ENCODE data around the gene AMOTL2.

DNA sequence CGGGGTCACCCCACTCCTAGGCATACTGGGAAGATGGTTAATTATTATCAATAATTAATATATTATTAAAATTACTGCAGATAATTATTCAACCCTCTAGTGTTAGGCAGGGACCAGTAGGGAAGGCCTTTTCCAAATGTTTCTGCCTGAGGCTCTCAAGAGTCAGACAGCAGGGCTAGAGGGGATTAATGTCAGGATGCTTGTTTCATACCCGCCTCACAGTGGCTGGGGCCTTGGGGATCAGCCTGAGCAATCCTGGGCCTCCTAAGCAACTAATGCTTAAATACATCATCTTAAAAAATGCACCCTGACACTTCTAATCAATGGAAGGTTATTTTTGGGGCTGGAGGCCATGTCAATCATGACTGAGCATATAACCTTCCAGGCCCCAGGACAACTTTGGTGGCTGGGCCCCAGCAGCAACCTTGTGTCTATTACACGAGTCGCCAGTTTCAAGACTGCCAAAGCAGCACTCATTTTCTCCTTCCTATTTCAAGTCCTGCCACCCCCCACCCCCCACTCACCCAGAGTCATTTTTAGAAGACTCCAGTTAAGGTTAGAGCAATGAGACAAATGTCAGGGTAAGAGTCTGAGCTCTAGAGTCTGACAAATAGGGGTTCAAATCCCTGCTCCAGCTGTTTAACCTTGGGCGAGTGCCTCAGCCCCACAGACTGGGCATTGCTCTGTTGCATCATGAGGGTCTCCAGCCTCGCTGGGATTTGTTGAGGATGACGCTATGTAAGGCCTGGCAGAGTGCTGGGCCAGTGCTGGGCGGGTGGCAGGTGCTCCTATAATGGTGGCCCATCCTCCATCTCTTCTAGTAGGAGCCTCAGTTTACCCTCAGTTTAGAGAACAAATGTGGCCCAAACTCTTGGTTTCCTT, 6.1 kb downstream of the AMOTL2 start:
- TF ChIP-seq CEBPB (IDR thresholded peaks at IDR 0.05): no peak
- TF ChIP-seq EP300 (IDR thresholded peaks at IDR 0.05; ENCODE audit: borderline replicate concordance): no peak
- TF ChIP-seq, protein P1, sequence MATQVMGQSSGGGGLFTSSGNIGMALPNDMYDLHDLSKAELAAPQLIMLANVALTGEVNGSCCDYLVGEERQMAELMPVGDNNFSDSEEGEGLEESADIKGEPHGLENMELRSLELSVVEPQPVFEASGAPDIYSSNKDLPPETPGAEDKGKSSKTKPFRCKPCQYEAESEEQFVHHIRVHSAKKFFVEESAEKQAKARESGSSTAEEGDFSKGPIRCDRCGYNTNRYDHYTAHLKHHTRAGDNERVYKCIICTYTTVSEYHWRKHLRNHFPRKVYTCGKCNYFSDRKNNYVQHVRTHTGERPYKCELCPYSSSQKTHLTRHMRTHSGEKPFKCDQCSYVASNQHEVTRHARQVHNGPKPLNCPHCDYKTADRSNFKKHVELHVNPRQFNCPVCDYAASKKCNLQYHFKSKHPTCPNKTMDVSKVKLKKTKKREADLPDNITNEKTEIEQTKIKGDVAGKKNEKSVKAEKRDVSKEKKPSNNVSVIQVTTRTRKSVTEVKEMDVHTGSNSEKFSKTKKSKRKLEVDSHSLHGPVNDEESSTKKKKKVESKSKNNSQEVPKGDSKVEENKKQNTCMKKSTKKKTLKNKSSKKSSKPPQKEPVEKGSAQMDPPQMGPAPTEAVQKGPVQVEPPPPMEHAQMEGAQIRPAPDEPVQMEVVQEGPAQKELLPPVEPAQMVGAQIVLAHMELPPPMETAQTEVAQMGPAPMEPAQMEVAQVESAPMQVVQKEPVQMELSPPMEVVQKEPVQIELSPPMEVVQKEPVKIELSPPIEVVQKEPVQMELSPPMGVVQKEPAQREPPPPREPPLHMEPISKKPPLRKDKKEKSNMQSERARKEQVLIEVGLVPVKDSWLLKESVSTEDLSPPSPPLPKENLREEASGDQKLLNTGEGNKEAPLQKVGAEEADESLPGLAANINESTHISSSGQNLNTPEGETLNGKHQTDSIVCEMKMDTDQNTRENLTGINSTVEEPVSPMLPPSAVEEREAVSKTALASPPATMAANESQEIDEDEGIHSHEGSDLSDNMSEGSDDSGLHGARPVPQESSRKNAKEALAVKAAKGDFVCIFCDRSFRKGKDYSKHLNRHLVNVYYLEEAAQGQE (IDR thresholded peaks at IDR 0.05; ENCODE audit: low read depth): no peak
- TF ChIP-seq CREB1 (IDR thresholded peaks at IDR 0.05; ENCODE audit: low read depth): no peak
- no peak for TF ChIP-seq TAF1 (IDR thresholded peaks at IDR 0.05; ENCODE audit: low read depth)
- TF ChIP-seq YY1 (IDR thresholded peaks at IDR 0.05; ENCODE audit: low read depth): no peak
- no peak for TF ChIP-seq FOXM1 (IDR thresholded peaks at IDR 0.05; ENCODE audit: borderline replicate concordance, low read depth)
- TF ChIP-seq ZBTB7A (IDR thresholded peaks at IDR 0.05; ENCODE audit: low read depth): no peak
- TF ChIP-seq, protein P2, sequence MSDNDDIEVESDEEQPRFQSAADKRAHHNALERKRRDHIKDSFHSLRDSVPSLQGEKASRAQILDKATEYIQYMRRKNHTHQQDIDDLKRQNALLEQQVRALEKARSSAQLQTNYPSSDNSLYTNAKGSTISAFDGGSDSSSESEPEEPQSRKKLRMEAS (IDR thresholded peaks at IDR 0.05): no peak
- TF ChIP-seq RAD21 (IDR thresholded peaks at IDR 0.05; ENCODE audit: low read depth): no peak
